Nephron progenitor cell (in vitro differentiated cells): ENCODE results near the gene DCDC1.

Experiments used
- DNase-seq: peaks from one replicate; pipeline ENCODE4 v3.0.0; 2021
- H3K27ac Mint-ChIP-seq: 2 replicates; pipeline ENCODE4 v1.8.0; 2021; ENCODE audit warnings: mild to moderate bottlenecking, moderate library complexity, mixed read lengths
- H3K27me3 Mint-ChIP-seq: 2 replicates; pipeline ENCODE4 v1.8.0; 2021; ENCODE audit warnings: mild to moderate bottlenecking, low read depth, mixed read lengths; ENCODE audit not compliant: poor library complexity
- H3K36me3 Mint-ChIP-seq: 2 replicates; pipeline ENCODE4 v1.8.0; 2021; ENCODE audit warnings: low read depth, mixed read lengths
- H3K4me1 Mint-ChIP-seq: 2 replicates; pipeline ENCODE4 v1.8.0; 2021; ENCODE audit warnings: mixed read lengths
- H3K4me3 Mint-ChIP-seq: 2 replicates; pipeline ENCODE4 v1.8.0; 2021; ENCODE audit warnings: mild to moderate bottlenecking, moderate library complexity, mixed read lengths
- H3K9me3 Mint-ChIP-seq: 2 replicates; pipeline ENCODE4 v1.8.0; 2021; ENCODE audit warnings: mild to moderate bottlenecking, moderate library complexity, mixed read lengths
- TF ChIP-seq, protein P1 (sequence below): fragments of 200-600 bp; sonication (generic); IDR thresholded peaks from 2 replicates; pipeline ENCODE4 v1.5.0; 2021; ENCODE audit warnings: antibody characterized with exemption

The DCDC1 gene

DNA sequence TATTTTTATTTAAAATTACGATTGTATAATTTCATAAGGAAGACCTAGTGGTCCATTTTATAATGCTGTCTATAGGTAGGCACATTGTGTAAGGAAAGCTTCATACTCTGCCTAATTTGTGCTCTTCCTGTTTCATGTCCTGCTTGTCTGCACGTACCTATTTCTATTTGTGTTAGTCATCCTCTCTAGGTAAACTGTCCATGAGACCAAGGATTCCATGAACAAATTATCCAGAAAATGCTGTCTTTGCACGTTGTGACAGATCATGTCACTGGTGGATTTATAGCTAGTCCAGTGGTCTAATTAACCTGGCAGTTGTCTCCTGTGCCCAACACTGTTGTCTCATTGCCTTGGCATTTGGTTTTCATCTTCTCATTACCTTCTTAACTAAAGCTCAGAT, 44.8 kb upstream of the DCDC1 start:
- TF ChIP-seq, protein P1, sequence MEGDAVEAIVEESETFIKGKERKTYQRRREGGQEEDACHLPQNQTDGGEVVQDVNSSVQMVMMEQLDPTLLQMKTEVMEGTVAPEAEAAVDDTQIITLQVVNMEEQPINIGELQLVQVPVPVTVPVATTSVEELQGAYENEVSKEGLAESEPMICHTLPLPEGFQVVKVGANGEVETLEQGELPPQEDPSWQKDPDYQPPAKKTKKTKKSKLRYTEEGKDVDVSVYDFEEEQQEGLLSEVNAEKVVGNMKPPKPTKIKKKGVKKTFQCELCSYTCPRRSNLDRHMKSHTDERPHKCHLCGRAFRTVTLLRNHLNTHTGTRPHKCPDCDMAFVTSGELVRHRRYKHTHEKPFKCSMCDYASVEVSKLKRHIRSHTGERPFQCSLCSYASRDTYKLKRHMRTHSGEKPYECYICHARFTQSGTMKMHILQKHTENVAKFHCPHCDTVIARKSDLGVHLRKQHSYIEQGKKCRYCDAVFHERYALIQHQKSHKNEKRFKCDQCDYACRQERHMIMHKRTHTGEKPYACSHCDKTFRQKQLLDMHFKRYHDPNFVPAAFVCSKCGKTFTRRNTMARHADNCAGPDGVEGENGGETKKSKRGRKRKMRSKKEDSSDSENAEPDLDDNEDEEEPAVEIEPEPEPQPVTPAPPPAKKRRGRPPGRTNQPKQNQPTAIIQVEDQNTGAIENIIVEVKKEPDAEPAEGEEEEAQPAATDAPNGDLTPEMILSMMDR: no peak

DNA sequence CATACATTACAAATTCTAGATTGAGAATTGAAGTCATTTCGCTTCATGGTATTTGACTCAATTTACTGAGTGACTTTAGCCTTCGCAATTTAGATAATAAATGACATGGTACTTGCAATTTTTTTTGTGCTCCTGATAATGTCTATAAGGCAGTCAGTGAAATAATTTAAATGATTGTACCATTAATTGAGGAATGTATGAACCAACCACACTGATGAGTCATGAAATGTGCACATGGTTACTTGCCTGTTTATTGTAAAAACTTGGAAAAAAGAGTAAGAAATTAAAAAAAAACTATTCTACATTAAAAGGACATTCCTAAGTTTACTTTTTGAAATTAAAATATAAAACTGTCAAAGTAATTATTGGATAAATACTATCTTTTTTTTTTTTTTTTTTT, 43.4 kb upstream of the DCDC1 start:
- H3K4me1 Mint-ChIP-seq: no peaks in the 10 kb centered on the region
- H3K27me3 Mint-ChIP-seq: peaks cover 3% of the 10 kb centered on the region
- TF ChIP-seq, protein P1: no peak
- no peak overlapping the region for H3K4me3 Mint-ChIP-seq
- H3K9me3 Mint-ChIP-seq: peaks cover 13% of the 10 kb centered on the region
- H3K27ac Mint-ChIP-seq: no peak overlapping the region
- H3K36me3 Mint-ChIP-seq: peaks cover 28% of the 10 kb centered on the region
- DNase-seq: no peak

More for the DNA sequence above, 44.8 kb upstream of the DCDC1 start:
- H3K4me3 Mint-ChIP-seq: no peak overlapping the region
- peaks cover 13% of the 10 kb centered on the region for H3K9me3 Mint-ChIP-seq
- DNase-seq: no peak
- peaks cover 28% of the 10 kb centered on the region for H3K36me3 Mint-ChIP-seq
- peaks cover 4% of the 10 kb centered on the region for H3K4me1 Mint-ChIP-seq
- no peak overlapping the region for H3K27ac Mint-ChIP-seq
- H3K27me3 Mint-ChIP-seq: peaks cover 3% of the 10 kb centered on the region

DNA sequence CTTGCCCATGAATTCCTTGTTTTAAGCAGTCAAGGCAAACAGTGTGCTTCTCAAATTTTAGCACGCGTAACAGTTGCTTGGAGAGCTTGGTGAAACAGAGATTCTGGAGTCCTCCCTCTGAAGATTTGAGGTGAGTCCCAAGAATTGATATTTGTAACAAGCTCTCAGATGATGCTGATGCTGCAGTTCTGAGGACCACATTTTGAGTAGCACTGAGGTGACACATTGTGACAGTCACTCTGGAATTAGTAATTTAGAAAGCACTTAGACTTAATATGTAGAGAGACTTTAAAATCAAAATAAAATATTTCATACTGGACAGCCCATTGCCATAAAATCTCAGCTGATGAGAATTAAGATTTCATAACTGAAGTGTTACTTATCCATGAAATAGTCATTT, 38.7 kb upstream of the DCDC1 start:
- Mint-ChIP-seq H3K27me3 (no peaks in the 10 kb centered on the region), H3K4me1 (no peaks in the 10 kb centered on the region), H3K27ac (no peak overlapping the region), H3K36me3 (peaks cover 23% of the 10 kb centered on the region), H3K9me3 (peaks cover 13% of the 10 kb centered on the region), H3K4me3 (no peak overlapping the region)
- DNase-seq: no peak
- TF ChIP-seq, protein P1: no peak

DNA sequence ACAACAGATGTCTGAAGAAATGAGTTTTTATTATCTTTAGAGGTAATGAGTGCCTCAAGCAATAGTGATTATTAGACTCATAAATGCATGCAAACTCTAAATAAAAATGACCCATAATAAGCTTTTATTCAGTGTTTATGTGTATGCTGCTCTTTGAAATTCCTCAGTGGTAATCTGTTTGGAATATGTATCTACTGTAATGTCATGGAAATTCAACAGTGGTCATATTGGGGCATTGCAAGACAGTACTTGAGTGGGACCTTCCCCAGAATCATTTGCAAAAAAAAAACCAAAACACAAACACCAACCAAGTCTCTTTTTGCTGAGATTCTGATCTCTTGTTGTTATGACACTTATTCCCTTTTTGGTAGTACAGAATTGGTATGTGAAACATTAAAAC, 35.1 kb upstream of the DCDC1 start:
- no peaks in the 10 kb centered on the region for H3K4me1 Mint-ChIP-seq
- DNase-seq: no peak
- H3K4me3 Mint-ChIP-seq: no peak overlapping the region
- H3K27me3 Mint-ChIP-seq: peaks cover 3% of the 10 kb centered on the region
- TF ChIP-seq, protein P1: no peak
- H3K36me3 Mint-ChIP-seq: peaks cover 25% of the 10 kb centered on the region
- no peak overlapping the region for H3K27ac Mint-ChIP-seq
- H3K9me3 Mint-ChIP-seq: peaks cover 19% of the 10 kb centered on the region

DNA sequence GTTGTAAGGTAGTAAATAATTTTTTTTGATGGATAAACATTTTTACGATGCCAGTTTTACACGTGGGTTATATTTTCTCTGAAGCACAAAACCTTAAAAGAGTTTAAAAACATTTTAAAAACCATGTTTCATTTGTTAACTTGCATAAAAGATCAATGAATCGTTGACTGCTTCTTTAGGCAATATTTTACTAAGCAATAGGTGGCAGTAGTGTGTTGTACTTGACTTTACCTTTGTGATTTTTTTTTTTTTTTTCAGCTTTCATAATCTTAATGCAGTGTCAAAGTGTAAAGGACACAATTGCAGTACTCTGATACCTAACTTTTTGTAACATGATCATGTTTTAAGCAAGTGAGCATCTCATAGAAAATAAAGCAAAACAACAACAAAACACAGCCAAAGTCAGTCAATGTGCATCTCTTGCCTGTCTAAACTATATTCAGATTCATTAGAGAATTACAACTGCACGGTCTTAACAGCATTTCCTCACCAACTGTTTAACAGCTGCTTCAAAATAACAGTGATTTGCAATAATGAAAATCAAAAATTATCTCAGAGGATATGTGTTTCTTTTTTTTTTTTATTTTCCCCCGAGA, 27.8 kb upstream of the DCDC1 start:
- no peak overlapping the region for H3K4me3 Mint-ChIP-seq
- peaks cover 15% of the 10 kb centered on the region for H3K4me1 Mint-ChIP-seq
- no peak for DNase-seq
- H3K27me3 Mint-ChIP-seq: peaks cover 3% of the 10 kb centered on the region
- no peak overlapping the region for H3K27ac Mint-ChIP-seq
- peaks cover 53% of the 10 kb centered on the region for H3K36me3 Mint-ChIP-seq
- TF ChIP-seq, protein P1: peak; percentile 44
- peaks cover 30% of the 10 kb centered on the region for H3K9me3 Mint-ChIP-seq

DNA sequence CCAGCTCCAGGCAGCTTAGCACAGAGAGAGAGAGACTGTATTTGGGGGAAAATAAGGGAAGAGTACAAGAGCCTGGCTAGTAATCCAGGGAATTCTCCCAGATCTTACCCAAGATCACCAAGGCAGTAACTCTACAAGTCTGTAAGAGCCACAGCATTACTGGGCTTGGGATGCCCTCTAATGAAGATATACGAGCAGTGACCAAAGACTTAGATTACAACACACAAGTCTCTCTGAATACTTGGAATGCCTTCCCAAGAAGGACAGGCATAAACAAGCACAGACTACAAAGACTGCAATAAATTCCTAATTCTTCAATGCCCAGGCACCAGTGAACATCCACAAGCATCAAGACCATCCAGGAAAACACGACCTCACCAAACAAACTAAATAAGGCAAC, 17.8 kb upstream of the DCDC1 start:
- Mint-ChIP-seq H3K36me3 (peaks cover 73% of the 10 kb centered on the region), H3K9me3 (peaks cover 47% of the 10 kb centered on the region), H3K4me1 (peaks cover 17% of the 10 kb centered on the region), H3K27me3 (no peaks in the 10 kb centered on the region), H3K4me3 (no peak overlapping the region), H3K27ac (peak overlapping the region; percentile 18)
- no peak for DNase-seq
- TF ChIP-seq, protein P1: no peak
